ENCODE measurements around the gene ACOT11. TPM values are rescaled to one million over a fixed set of nuclear protein-coding genes. Genes with fewer than 3 reads are reported as not detected.

ACOT11 gene
- total and polyA plus RNA-seq, 2 of the 13 experiments (the other 11 are each of a cell fraction or from before 2014, with no cell fraction given) = 2.6 to 3.3 TPM

GRCh38 chr1:54542120-54542961 lies 5.7 kb upstream of the ACOT11 start (continued):
- 0 out of 2 replicates have a peak, but pooled peaks have one; percentile 30 for TF ChIP-seq TEAD2 (CRISPR knock-in tag; IDR thresholded peaks at IDR 0.05)
- TF ChIP-seq, protein P1, sequence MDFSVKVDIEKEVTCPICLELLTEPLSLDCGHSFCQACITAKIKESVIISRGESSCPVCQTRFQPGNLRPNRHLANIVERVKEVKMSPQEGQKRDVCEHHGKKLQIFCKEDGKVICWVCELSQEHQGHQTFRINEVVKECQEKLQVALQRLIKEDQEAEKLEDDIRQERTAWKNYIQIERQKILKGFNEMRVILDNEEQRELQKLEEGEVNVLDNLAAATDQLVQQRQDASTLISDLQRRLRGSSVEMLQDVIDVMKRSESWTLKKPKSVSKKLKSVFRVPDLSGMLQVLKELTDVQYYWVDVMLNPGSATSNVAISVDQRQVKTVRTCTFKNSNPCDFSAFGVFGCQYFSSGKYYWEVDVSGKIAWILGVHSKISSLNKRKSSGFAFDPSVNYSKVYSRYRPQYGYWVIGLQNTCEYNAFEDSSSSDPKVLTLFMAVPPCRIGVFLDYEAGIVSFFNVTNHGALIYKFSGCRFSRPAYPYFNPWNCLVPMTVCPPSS (IDR thresholded peaks at IDR 0.05) = no peak
- TF ChIP-seq PLSCR1 (CRISPR knock-in tag; IDR thresholded peaks at IDR 0.05; ENCODE audit: borderline replicate concordance) = no peak
- TF ChIP-seq HNRNPK (IDR thresholded peaks at IDR 0.05; ENCODE audit: low read depth, low read length, poor library complexity, severe bottlenecking) = no peak
- peak; percentile 20; the same call in 1 of the 2 replicates for TF ChIP-seq ELF3 (CRISPR knock-in tag; IDR thresholded peaks at IDR 0.05)
- 0 out of 2 replicates have a peak, but pooled peaks have one; percentile 11 for TF ChIP-seq SIX4 (CRISPR knock-in tag; IDR thresholded peaks at IDR 0.05)
- peak; percentile 83 for TF ChIP-seq ZNF292 (CRISPR knock-in tag; IDR thresholded peaks at IDR 0.05; ENCODE audit: borderline replicate concordance, low read depth)
- TF ChIP-seq NCOR1 (IDR thresholded peaks at IDR 0.05; ENCODE audit: borderline replicate concordance, low read length) = no peak
- TF ChIP-seq, protein P2, sequence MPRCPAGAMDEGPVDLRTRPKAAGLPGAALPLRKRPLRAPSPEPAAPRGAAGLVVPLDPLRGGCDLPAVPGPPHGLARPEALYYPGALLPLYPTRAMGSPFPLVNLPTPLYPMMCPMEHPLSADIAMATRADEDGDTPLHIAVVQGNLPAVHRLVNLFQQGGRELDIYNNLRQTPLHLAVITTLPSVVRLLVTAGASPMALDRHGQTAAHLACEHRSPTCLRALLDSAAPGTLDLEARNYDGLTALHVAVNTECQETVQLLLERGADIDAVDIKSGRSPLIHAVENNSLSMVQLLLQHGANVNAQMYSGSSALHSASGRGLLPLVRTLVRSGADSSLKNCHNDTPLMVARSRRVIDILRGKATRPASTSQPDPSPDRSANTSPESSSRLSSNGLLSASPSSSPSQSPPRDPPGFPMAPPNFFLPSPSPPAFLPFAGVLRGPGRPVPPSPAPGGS (CRISPR knock-in tag; IDR thresholded peaks at IDR 0.05) = peak; percentile 60; the same call in 1 of the 2 replicates
- TF ChIP-seq ZNF775 (CRISPR knock-in tag; IDR thresholded peaks at IDR 0.05; ENCODE audit: borderline replicate concordance) = no peak
- no peak for TF ChIP-seq HHEX (CRISPR knock-in tag; IDR thresholded peaks at IDR 0.05)
- no peak for TF ChIP-seq CC2D1A (CRISPR knock-in tag; IDR thresholded peaks at IDR 0.05)
- no peak for TF ChIP-seq SMARCE1 (IDR thresholded peaks at IDR 0.05; ENCODE audit: borderline replicate concordance)
- TF ChIP-seq DNMT1 (CRISPR knock-in tag; IDR thresholded peaks at IDR 0.05) = 0 out of 2 replicates have a peak, but pooled peaks have one; percentile 49
- peak; percentile 99; the same call in 1 of the 2 replicates for TF ChIP-seq ZBTB8A (CRISPR knock-in tag; IDR thresholded peaks at IDR 0.05; ENCODE audit: borderline replicate concordance, low read depth)
- TF ChIP-seq, protein P3, sequence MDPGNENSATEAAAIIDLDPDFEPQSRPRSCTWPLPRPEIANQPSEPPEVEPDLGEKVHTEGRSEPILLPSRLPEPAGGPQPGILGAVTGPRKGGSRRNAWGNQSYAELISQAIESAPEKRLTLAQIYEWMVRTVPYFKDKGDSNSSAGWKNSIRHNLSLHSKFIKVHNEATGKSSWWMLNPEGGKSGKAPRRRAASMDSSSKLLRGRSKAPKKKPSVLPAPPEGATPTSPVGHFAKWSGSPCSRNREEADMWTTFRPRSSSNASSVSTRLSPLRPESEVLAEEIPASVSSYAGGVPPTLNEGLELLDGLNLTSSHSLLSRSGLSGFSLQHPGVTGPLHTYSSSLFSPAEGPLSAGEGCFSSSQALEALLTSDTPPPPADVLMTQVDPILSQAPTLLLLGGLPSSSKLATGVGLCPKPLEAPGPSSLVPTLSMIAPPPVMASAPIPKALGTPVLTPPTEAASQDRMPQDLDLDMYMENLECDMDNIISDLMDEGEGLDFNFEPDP (CRISPR knock-in tag; conservative IDR thresholded peaks at IDR 0.05) = no peak
- TF ChIP-seq ZNF746 (CRISPR knock-in tag; IDR thresholded peaks at IDR 0.05) = peak; percentile 68; the same call in 1 of the 2 replicates
- peak; percentile 37; the same call in 1 of the 2 replicates for TF ChIP-seq ZNF331 (CRISPR knock-in tag; IDR thresholded peaks at IDR 0.05)
- TF ChIP-seq, protein P4, sequence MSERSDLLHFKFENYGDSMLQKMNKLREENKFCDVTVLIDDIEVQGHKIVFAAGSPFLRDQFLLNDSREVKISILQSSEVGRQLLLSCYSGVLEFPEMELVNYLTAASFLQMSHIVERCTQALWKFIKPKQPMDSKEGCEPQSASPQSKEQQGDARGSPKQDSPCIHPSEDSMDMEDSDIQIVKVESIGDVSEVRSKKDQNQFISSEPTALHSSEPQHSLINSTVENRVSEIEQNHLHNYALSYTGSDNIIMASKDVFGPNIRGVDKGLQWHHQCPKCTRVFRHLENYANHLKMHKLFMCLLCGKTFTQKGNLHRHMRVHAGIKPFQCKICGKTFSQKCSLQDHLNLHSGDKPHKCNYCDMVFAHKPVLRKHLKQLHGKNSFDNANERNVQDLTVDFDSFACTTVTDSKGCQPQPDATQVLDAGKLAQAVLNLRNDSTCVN (CRISPR knock-in tag; IDR thresholded peaks at IDR 0.05; ENCODE audit: borderline replicate concordance) = 0 out of 2 replicates have a peak, but pooled peaks have one; percentile 58
- peak; percentile 23; the same call in 1 of the 2 replicates for TF ChIP-seq ZMAT3 (CRISPR knock-in tag; conservative IDR thresholded peaks at IDR 0.05)
- no peak for TF ChIP-seq ZNF839 (CRISPR knock-in tag; IDR thresholded peaks at IDR 0.05; ENCODE audit: borderline replicate concordance)
- TF ChIP-seq, protein P5, sequence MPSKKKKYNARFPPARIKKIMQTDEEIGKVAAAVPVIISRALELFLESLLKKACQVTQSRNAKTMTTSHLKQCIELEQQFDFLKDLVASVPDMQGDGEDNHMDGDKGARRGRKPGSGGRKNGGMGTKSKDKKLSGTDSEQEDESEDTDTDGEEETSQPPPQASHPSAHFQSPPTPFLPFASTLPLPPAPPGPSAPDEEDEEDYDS (CRISPR knock-in tag; IDR thresholded peaks at IDR 0.05) = peak; percentile 62; the same call in 1 of the 2 replicates

All from HepG2 (cell line).